GM12864 (cell line): ENCODE data around the gene FBXW7.

Experiments used
- DNase-seq: peaks from one replicate; pipeline ENCODE4 v3.0.0-alpha.2; 2011; ENCODE audit warnings: low read depth
- H3K4me3 ChIP-seq: 2 replicates; pipeline ENCODE4 v1.5.1; 2011; ENCODE audit warnings: mild to moderate bottlenecking, low read depth, low read length, control low read depth
- CTCF ChIP-seq: IDR thresholded peaks from 2 replicates; pipeline ENCODE4 v1.5.1; 2011; ENCODE audit warnings: low read depth, mild to moderate bottlenecking, moderate library complexity, low read length, control low read depth, inconsistent platforms; ENCODE audit errors: missing control alignments

FBXW7 gene

GRCh38 chr4:152417673-152418072 lies 118.2 kb downstream of the FBXW7 start:
- DNase-seq, result no peak
- no peak overlapping the region for H3K4me3 ChIP-seq
- no peak for TF ChIP-seq CTCF

- TF ChIP-seq CTCF, result no peak
- H3K4me3 ChIP-seq, result no peak overlapping the region
- no peak for DNase-seq
These were observed 119.9 kb downstream of the FBXW7 start for GRCh38 chr4:152415980-152416379.

GRCh38 chr4:152408514-152409327 lies 127.2 kb downstream of the FBXW7 start:
- peak; percentile 8 for DNase-seq
- no peak overlapping the region for H3K4me3 ChIP-seq
- peak; percentile 57 for TF ChIP-seq CTCF

- H3K4me3 ChIP-seq, result no peak overlapping the region
- no peak for TF ChIP-seq CTCF
- no peak for DNase-seq
These were observed 134.5 kb downstream of the FBXW7 start for GRCh38 chr4:152401424-152401823.

GRCh38 chr4:152399246-152399645 lies 136.6 kb downstream of the FBXW7 start:
- DNase-seq, result peak; percentile 30
- no peak overlapping the region for H3K4me3 ChIP-seq
- no peak for TF ChIP-seq CTCF

GRCh38 chr4:152398060-152398459 lies 137.8 kb downstream of the FBXW7 start:
- no peak for DNase-seq
- peak; percentile 8 for TF ChIP-seq CTCF
- no peak overlapping the region for H3K4me3 ChIP-seq

GRCh38 chr4:152394791-152395190 lies 141.1 kb downstream of the FBXW7 start:
- no peak for TF ChIP-seq CTCF
- no peak for DNase-seq
- no peak overlapping the region for H3K4me3 ChIP-seq
